HepG2 (cell line): ENCODE results near the gene YIF1A. TPM values are rescaled to one million over a fixed set of nuclear protein-coding genes. Genes with fewer than 3 reads are reported as not detected.

Experiments used
- ATAC-seq: fragments of 200-7000 bp; cut with Tn5 transposase; 3 replicates; pipeline ENCODE4 v1.9.1; 2020; ENCODE audit warnings: mild to moderate bottlenecking, moderate library complexity
- BruUV-seq: library from RNA; stranded (reverse); fragments of 400-500 nt; replicated peaks from 2 replicates; lab custom pipeline; 2021; lab: Mats Ljungman, UMichigan
- CTCF ChIA-PET: fragments of 300-600 bp; formaldehyde crosslinking; extraction: SDS; loops from one replicate; lab custom pipeline; 2021; ENCODE audit warnings: low total read pairs, inconsistent platforms, low intra/inter-chr PET ratio; lab: Yijun Ruan, JAX
- POLR2A ChIA-PET: fragments of 350-600 bp; sonication (Branson Sonifier 250); formaldehyde crosslinking; loops from one replicate; lab custom pipeline; 2020; ENCODE audit warnings: antibody characterized with exemption, inconsistent platforms; lab: Yijun Ruan, JAX
- DNase-seq: peaks from one replicate; pipeline ENCODE4 v3.0.0-alpha.2; 2015; ENCODE audit warnings: low spot score
- FAIRE-seq: peaks from 3 replicates; lab custom pipeline; 2011; peaks lifted over from hg19 to GRCh38; lab: Jason Lieb, UNC
- H2AFZ ChIP-seq: one replicate; pipeline ENCODE4 v1.6.1; 2011; ENCODE audit warnings: low read length, inconsistent platforms
- H3K27ac ChIP-seq: fragments of 300-600 bp; 3 replicates; pipeline ENCODE4 v1.8.0; 2011; ENCODE audit warnings: mixed run types, mild to moderate bottlenecking, mixed read lengths, low read length, inconsistent platforms; ENCODE audit not compliant: insufficient read depth; ENCODE audit errors: extremely low read length
- H3K27me3 ChIP-seq, 2 experiments: fragments of 200-600 bp in 1 of 2; 2 replicates in 1 of 2; 3 replicates in 1 of 2; pipeline versions ENCODE4 v1.6.0 to v1.8.0; 2011; ENCODE audit warnings: low read length in 2 of 2, mild to moderate bottlenecking in 2 of 2, moderate library complexity in 2 of 2, inconsistent platforms in 1 of 2; ENCODE audit not compliant: insufficient read depth in 2 of 2, control insufficient read depth in 1 of 2
- H3K36me3 ChIP-seq, 2 experiments: fragments of 200-600 bp in 1 of 2; replicated peaks in 1 of 2; 2 replicates in 1 of 2; 3 replicates in 1 of 2; pipeline versions ENCODE4 v1.5.1 to v1.8.0; 2011; ENCODE audit warnings: low read length in 2 of 2, inconsistent platforms in 1 of 2; ENCODE audit not compliant: insufficient read depth in 2 of 2, control insufficient read depth in 1 of 2
- H3K4me1 ChIP-seq: 2 replicates; pipeline ENCODE4 v1.5.1; 2012; ENCODE audit warnings: low read length, inconsistent platforms; ENCODE audit not compliant: insufficient read depth
- H3K4me2 ChIP-seq: 2 replicates; pipeline ENCODE4 v1.6.0; 2011; ENCODE audit warnings: low read depth, low read length, inconsistent platforms
- H3K4me3 ChIP-seq, 3 experiments: fragments of 200-600 bp in 1 of 3; sonication (generic), shearing (Covaris generic) in 1 of 3; replicated peaks in 1 of 3; 2 replicates each; pipeline ENCODE4 v1.5.1; 2011 to 2016; ENCODE audit warnings: low read length in 3 of 3, inconsistent platforms in 2 of 3, low read depth in 2 of 3, mild to moderate bottlenecking in 2 of 3, control low read depth in 1 of 3, mixed read lengths in 1 of 3; ENCODE audit not compliant: insufficient read depth in 1 of 3
- H3K79me2 ChIP-seq: one replicate; pipeline ENCODE4 v1.6.1; 2011; ENCODE audit warnings: low read length, inconsistent platforms; ENCODE audit not compliant: insufficient read depth
- H3K9ac ChIP-seq: 2 replicates; pipeline ENCODE4 v1.6.0; 2011; ENCODE audit warnings: mild to moderate bottlenecking, low read depth, low read length, inconsistent platforms; ENCODE audit not compliant: insufficient read depth
- H3K9me3 ChIP-seq: 2 replicates; pipeline ENCODE4 v1.5.1; 2012; ENCODE audit warnings: mild to moderate bottlenecking, low read length
- H4K20me1 ChIP-seq: 2 replicates; pipeline ENCODE4 v1.6.0; 2011; ENCODE audit warnings: inconsistent platforms, mild to moderate bottlenecking, low read length, moderate library complexity; ENCODE audit not compliant: insufficient read depth
- BRD4 ChIP-seq: sonication (generic); formaldehyde crosslinking; IDR thresholded peaks from 2 replicates; pipeline ENCODE4 v1.4.0; 2020; ENCODE audit warnings: missing genetic modification reagents
- ELK4 ChIP-seq: sonication (generic); formaldehyde crosslinking; IDR thresholded peaks from 2 replicates; pipeline ENCODE4 v1.9.0; 2021; ENCODE audit warnings: missing genetic modification reagents, borderline replicate concordance
- FOXO4 ChIP-seq: sonication (generic); formaldehyde crosslinking; conservative IDR thresholded peaks from 2 replicates; pipeline ENCODE4 v1.8.1; 2023; ENCODE audit warnings: missing genetic modification reagents
- PAXIP1 ChIP-seq: sonication (generic); formaldehyde crosslinking; conservative IDR thresholded peaks from 2 replicates; pipeline ENCODE4 v1.4.0; 2020; ENCODE audit warnings: mild to moderate bottlenecking, missing genetic modification reagents, moderate library complexity
- POLR2AphosphoS5 ChIP-seq: IDR thresholded peaks from 2 replicates; pipeline ENCODE4 v1.6.1; 2012; ENCODE audit warnings: low read depth, low read length
- SMARCE1 ChIP-seq: fragments of 450-650 bp; IDR thresholded peaks from 2 replicates; pipeline ENCODE4 v1.6.1; 2017; ENCODE audit warnings: borderline replicate concordance
- SRY ChIP-seq: sonication (generic); formaldehyde crosslinking; IDR thresholded peaks from 2 replicates; pipeline ENCODE4 v1.8.0; 2022; ENCODE audit warnings: mild to moderate bottlenecking, missing genetic modification reagents
- TP53 ChIP-seq: sonication (generic); formaldehyde crosslinking; conservative IDR thresholded peaks from 2 replicates; pipeline ENCODE4 v1.4.0; 2020; ENCODE audit warnings: missing genetic modification reagents
- ZBTB10 ChIP-seq: sonication (generic); formaldehyde crosslinking; IDR thresholded peaks from 2 replicates; pipeline ENCODE4 v1.4.0; 2020; ENCODE audit warnings: missing genetic modification reagents, borderline replicate concordance
- ZBTB26 ChIP-seq: IDR thresholded peaks from 2 replicates; pipeline ENCODE4 v1.6.1; 2016; ENCODE audit warnings: missing compliant biosample characterization, missing genetic modification reagents, borderline replicate concordance
- ZNF101 ChIP-seq: sonication (generic); formaldehyde crosslinking; IDR thresholded peaks from 2 replicates; pipeline ENCODE4 v1.4.0; 2020; ENCODE audit warnings: mild to moderate bottlenecking, low read depth, missing genetic modification reagents, borderline replicate concordance
- ZNF317 ChIP-seq: sonication (generic); formaldehyde crosslinking; IDR thresholded peaks from 2 replicates; pipeline ENCODE4 v1.5.0; 2020; ENCODE audit warnings: mild to moderate bottlenecking, missing genetic modification reagents
- ZNF557 ChIP-seq: sonication (generic); formaldehyde crosslinking; IDR thresholded peaks from 2 replicates; pipeline ENCODE4 v1.4.0; 2020; ENCODE audit warnings: missing genetic modification reagents
- WGBS: methylation state at CpG from one replicate; pipeline ENCODE4 v1.1.6; 2017; ENCODE audit warnings: low lambda C conversion rate; 5-methylcytosine and 5-hydroxymethylcytosine counted together
- in situ Hi-C: cut with HindIII; loops from 2 replicates; pipeline ENCODE4 v1.10.0; 2017; ENCODE audit warnings: low pct_unique_long_range_greater_than_20kb; ENCODE audit not compliant: extremely low pct_ligation_motif_present
- intact Hi-C: fragments of 100-400 bp; cut with micrococcal nuclease; formaldehyde crosslinking; loops from one replicate; pipeline ENCODE4 v1.10.0; 2022; ENCODE audit not compliant: unreplicated experiment
- polyA plus RNA-seq, 8 experiments: library from polyadenylated mRNA; depleted of rRNA in 3 of 8; stranded (reverse) in 7 of 8; unstranded in 1 of 8; fragments of >200 nt; fragmentation: Illumina TruSeq in 4 of 8; extraction: Trizol in 4 of 8; gene quantifications; 2 replicates each; pipeline versions ENCODE4 v1.2.1 to v1.2.3, GENCODE V29; 2011 to 2016; ENCODE audit warnings: low read depth in 4 of 8, missing spikeins in 1 of 8, mixed read lengths in 1 of 8; ENCODE audit not compliant: insufficient read depth in 1 of 8
- total RNA-seq, 5 experiments: library from RNA; depleted of rRNA; stranded (reverse); fragments of >200 nt; fragmentation: Illumina TruSeq; extraction: Trizol; gene quantifications; 2 replicates each; pipeline ENCODE4 v1.2.3, GENCODE V29; 2016; ENCODE audit warnings: low read depth in 1 of 5

YIF1A gene
- total and polyA plus RNA-seq, 2 of the 13 experiments (the other 11 are each of a cell fraction or from before 2014, with no cell fraction given) = 133 to 145 TPM

GRCh38 chr11:66287211-66287888 lies 1.6 kb downstream of the YIF1A start:
- FAIRE-seq (no peak), ATAC-seq (no peak), DNase-seq (no peak)
- 83% methylated on average over 10 of the region's 10 CpGs for WGBS
- Histone ChIP-seq H3K9me3 (no peaks in the 10 kb centered on the region), H3K27ac (peak overlapping the region; percentile 97), H3K36me3 (peaks cover 5 to 23% of the 10 kb centered on the region in 2 experiments; a peak in 4 of 5 replicates), H3K4me3 (peak overlapping the region; percentile 79 to 95 (median 88)), H4K20me1 (no peaks in the 10 kb centered on the region), H3K9ac (peak overlapping the region; percentile 96; the same call in 1 of the 2 replicates), H3K27me3 (peaks cover 0 to 10% of the 10 kb centered on the region in 2 experiments; a peak in 4 of 5 replicates), H3K79me2 (peaks cover 29% of the 10 kb centered on the region), H3K4me2 (peak overlapping the region; percentile 94), H2AFZ (no peak overlapping the region), H3K4me1 (peaks cover 61% of the 10 kb centered on the region)
- intact Hi-C loops (no loop called here), in situ Hi-C loops (no loop called here)
- no TSS peak for BruUV-seq
- ChIA-PET POLR2A (interaction anchor here (2.1 to 5.7 kb wide), 5 partner anchors 7 to 193 kb away, joined by 9 to 121 read pairs (median 28); partner anchors contain the start of genes CD248, DPP3 and RAB1B), CTCF (no interaction called here)
- TF ChIP-seq ZNF557 (CRISPR knock-in tag) (no peak), SRY (CRISPR knock-in tag) (no peak), ZBTB26 (CRISPR knock-in tag) (no peak), ZBTB10 (CRISPR knock-in tag) (no peak), FOXO4 (CRISPR knock-in tag) (no peak), ZNF317 (CRISPR knock-in tag) (no peak), ELK4 (CRISPR knock-in tag) (no peak), PAXIP1 (no peak), SMARCE1 (no peak), ZNF101 (CRISPR knock-in tag) (no peak), TP53 (CRISPR knock-in tag) (no peak), BRD4 (CRISPR knock-in tag) (no peak), POLR2AphosphoS5 (no peak)
